Mucosa of descending colon (tissue), 3 donors: ENCODE data around the gene EFCAB5. TPM values are rescaled to one million over a fixed set of nuclear protein-coding genes. Genes with fewer than 3 reads are reported as not detected.
"Not testable (repeated sequence)": the region's sequence is repeated elsewhere in the genome, so short reads cannot be mapped to it uniquely, and the experiment has no call there.

ENCODE experiments used
- ATAC-seq: fragments of 200-7000 bp; cut with Tn5 transposase; one replicate; pipeline ENCODE4 v1.9.1; 2020; ENCODE audit warnings: mild to moderate bottlenecking, moderate library complexity
- DNase-seq, 3 donors: peaks; one replicate each; pipeline ENCODE4 v3.0.0-alpha.2; 2020
- H3K36me3 ChIP-seq: fragments of 200-600 bp; one replicate; pipeline ENCODE4 v1.8.0; 2021; ENCODE audit warnings: low read depth, mild to moderate bottlenecking
- H3K4me1 ChIP-seq: fragments of 200-600 bp; one replicate; pipeline ENCODE4 v1.8.0; 2021; ENCODE audit warnings: low read depth, mild to moderate bottlenecking
- H3K4me3 ChIP-seq: fragments of 200-600 bp; one replicate; pipeline ENCODE4 v1.8.0; 2021; ENCODE audit warnings: mild to moderate bottlenecking
- H3K9me3 ChIP-seq: fragments of 200-600 bp; one replicate; pipeline ENCODE4 v1.8.0; 2021; ENCODE audit warnings: mild to moderate bottlenecking
- intact Hi-C, 2 donors: fragments of 100-400 bp; cut with DNase I in 1 of 2; cut with micrococcal nuclease in 1 of 2; formaldehyde crosslinking; loops; one replicate each; pipeline versions ENCODE4 v1.11.0 to v1.11.1; 2022; cut with DNase I, micrococcal nuclease
- total RNA-seq, 3 donors: library from RNA; stranded (reverse); fragmentation: NEBNext Ultra II Directional in 2 of 3; extraction: Animal tissue kit (Norgen Biotek cat#: 25700) in 2 of 3; gene quantifications; one replicate each; pipeline versions ENCODE4 v1.2.1 to v1.2.4, GENCODE V29; 2021 to 2023
- TF ChIP-seq, protein P1 (sequence below): fragments of 200-600 bp; IDR thresholded peaks from one replicate; pipeline ENCODE4 v1.8.0; 2022; ENCODE audit warnings: antibody characterized with exemption, mild to moderate bottlenecking
- donor health status: DM: no; HTN: no; CAD: no; lungs with moderate emphysema.
- donor health status: DM: no; HTN: no; CAD: no.
- donor health status: DM: no; HTN: yes; CAD: no.

EFCAB5 gene
- total RNA-seq, 3 donors from 2014 or later = 1.0 to 4.1 (median 2.4) TPM

DNA sequence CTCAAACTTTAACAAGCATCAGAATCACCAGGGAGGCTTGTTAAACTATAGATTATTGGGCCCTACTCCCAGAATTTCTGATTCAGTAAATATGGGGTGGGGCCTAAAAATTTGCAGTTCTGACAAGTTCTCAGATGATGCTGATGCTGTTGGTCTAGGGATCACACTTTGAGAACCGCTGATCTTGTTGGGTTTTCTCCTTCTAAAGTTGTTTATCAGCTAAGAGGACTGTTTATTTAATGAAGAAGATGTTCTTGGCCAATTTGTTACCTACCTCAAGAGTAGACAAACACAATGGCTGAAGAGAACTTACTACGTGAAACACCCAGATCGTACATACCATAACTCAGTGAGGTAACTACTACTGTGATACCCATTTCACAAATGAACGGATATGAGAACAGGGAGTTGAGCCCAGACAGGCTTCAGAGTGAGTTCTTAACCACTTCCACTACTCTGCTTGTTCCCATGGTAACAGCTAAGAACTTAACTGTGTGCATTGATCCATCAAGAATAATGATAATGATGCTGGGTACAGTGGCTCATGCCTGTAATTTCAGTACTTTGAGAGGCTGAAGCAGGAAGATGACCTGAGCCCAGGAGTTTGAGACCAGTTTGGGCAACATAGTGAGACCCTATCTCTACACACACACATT, 89.9 kb downstream of the EFCAB5 start:
- intact Hi-C loops = no loop called here
- Histone ChIP-seq H3K36me3 (no peaks in the 10 kb centered on the region), H3K4me1 (no peaks in the 10 kb centered on the region), H3K9me3 (no peaks in the 10 kb centered on the region), H3K4me3 (no peak overlapping the region)
- DNase-seq (no peak), ATAC-seq (no peak)
- TF ChIP-seq, protein P1, sequence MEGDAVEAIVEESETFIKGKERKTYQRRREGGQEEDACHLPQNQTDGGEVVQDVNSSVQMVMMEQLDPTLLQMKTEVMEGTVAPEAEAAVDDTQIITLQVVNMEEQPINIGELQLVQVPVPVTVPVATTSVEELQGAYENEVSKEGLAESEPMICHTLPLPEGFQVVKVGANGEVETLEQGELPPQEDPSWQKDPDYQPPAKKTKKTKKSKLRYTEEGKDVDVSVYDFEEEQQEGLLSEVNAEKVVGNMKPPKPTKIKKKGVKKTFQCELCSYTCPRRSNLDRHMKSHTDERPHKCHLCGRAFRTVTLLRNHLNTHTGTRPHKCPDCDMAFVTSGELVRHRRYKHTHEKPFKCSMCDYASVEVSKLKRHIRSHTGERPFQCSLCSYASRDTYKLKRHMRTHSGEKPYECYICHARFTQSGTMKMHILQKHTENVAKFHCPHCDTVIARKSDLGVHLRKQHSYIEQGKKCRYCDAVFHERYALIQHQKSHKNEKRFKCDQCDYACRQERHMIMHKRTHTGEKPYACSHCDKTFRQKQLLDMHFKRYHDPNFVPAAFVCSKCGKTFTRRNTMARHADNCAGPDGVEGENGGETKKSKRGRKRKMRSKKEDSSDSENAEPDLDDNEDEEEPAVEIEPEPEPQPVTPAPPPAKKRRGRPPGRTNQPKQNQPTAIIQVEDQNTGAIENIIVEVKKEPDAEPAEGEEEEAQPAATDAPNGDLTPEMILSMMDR = no peak

DNA sequence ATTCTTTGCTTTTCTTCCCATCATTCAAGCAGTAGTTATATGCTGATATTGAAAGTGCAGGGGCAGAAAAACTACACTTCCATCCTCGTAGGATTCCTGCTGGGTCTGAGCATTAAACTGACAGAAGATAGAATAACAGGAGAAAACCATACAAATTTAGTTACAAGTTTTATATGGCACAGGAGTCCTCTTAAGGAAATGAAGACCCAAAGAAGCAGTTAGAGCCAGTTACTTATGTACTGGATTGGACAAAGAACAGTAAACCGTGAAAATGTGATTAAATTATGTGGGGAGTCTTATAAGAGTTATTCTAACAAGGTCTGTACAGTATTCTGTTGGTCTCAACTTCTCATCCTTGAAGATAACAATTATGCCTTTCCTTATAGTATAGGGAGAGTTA, 93.9 kb downstream of the EFCAB5 start:
- intact Hi-C loops = no loop called here
- no peak overlapping the region for H3K4me3 ChIP-seq
- DNase-seq (no peak), ATAC-seq (no peak)
- no peaks in the 10 kb centered on the region for H3K4me1 ChIP-seq
- TF ChIP-seq, protein P1 = no peak
- H3K9me3 ChIP-seq = no peaks in the 10 kb centered on the region
- no peaks in the 10 kb centered on the region for H3K36me3 ChIP-seq

GRCh38 chr17:30040719-30041518, 99.5 kb downstream of the EFCAB5 start:
- DNase-seq, H3K9me3 ChIP-seq, ATAC-seq, H3K36me3 ChIP-seq, intact Hi-C loops, H3K4me1 ChIP-seq, H3K4me3 ChIP-seq: not testable (repeated sequence)

GRCh38 chr17:30041551-30041950, 100.1 kb downstream of the EFCAB5 start:
- no peak for DNase-seq
- ATAC-seq = no peak
- TF ChIP-seq, protein P1 = no peak
- no peaks in the 10 kb centered on the region for H3K9me3 ChIP-seq
- no peaks in the 10 kb centered on the region for H3K36me3 ChIP-seq
- H3K4me1 ChIP-seq = no peaks in the 10 kb centered on the region
- H3K4me3 ChIP-seq = no peak overlapping the region
- intact Hi-C loops = no loop called here

DNA sequence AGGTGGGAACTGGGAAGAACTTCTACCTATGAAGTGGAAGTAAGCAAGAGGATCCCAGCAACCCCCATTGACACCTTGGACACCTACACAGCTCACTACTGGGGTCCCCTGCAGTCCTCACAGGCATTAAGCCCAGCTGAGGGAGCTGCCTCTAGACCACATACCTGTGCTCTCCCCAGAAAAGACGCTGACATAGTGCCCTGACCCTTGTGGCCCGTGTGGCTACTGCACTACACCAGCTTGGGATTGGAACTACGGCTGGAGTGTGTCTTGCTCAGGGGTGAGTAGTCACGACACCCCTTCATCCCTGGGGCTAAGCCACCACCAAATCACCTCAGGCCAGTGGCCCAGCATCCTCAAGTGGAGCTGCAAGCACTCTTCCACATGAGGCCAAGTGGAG, 120.9 kb downstream of the EFCAB5 start:
- DNase-seq = no peak
- no peak overlapping the region for H3K4me3 ChIP-seq
- peaks cover 20% of the 10 kb centered on the region for H3K9me3 ChIP-seq
- intact Hi-C loops = no loop called here
- H3K4me1 ChIP-seq = no peaks in the 10 kb centered on the region
- ATAC-seq = no peak
- TF ChIP-seq, protein P1 = no peak
- no peaks in the 10 kb centered on the region for H3K36me3 ChIP-seq

- H3K36me3 ChIP-seq = no peaks in the 10 kb centered on the region
- intact Hi-C loops = no loop called here
- TF ChIP-seq, protein P1 = no peak
- DNase-seq (no peak), ATAC-seq (no peak)
- peaks cover 20% of the 10 kb centered on the region for H3K9me3 ChIP-seq
- no peak overlapping the region for H3K4me3 ChIP-seq
- no peaks in the 10 kb centered on the region for H3K4me1 ChIP-seq
Observed at GRCh38 chr17:30064738-30065137, 123.3 kb downstream of the EFCAB5 start.
